GM21447 (cell line): ENCODE data around the gene PYM1.
"Not testable (repeated sequence)": the region's sequence is repeated elsewhere in the genome, so short reads cannot be mapped to it uniquely, and the experiment has no call there.

Experiments
- ATAC-seq: cut with Tn5 transposase; IDR thresholded peaks from one replicate; pipeline ENCODE4 v1.9.1; 2021; ENCODE audit not compliant: unreplicated experiment

PYM1 gene

GRCh38 chr12:55940065-55940732 is 12.5 kb upstream of the PYM1 start:
- peak; percentile 96 for ATAC-seq

- ATAC-seq: no peak
Measured at GRCh38 chr12:55938826-55939501, 11.3 kb upstream of the PYM1 start.

GRCh38 chr12:55937981-55938380 is 10.3 kb upstream of the PYM1 start:
- ATAC-seq: no peak

- no peak for ATAC-seq
Measured at GRCh38 chr12:55935738-55936151, 8.1 kb upstream of the PYM1 start.

- no peak for ATAC-seq
Measured at GRCh38 chr12:55934773-55935172, 7.1 kb upstream of the PYM1 start.

GRCh38 chr12:55933799-55934742 is 6.4 kb upstream of the PYM1 start:
- ATAC-seq: no peak

- ATAC-seq: no peak
Measured at GRCh38 chr12:55933169-55933798, 5.6 kb upstream of the PYM1 start.

GRCh38 chr12:55932551-55932910 is 4.8 kb upstream of the PYM1 start:
- ATAC-seq: no peak

- ATAC-seq: no peak
Measured at GRCh38 chr12:55931780-55932550, 4.3 kb upstream of the PYM1 start.

GRCh38 chr12:55931317-55931779 is 3.7 kb upstream of the PYM1 start:
- no peak for ATAC-seq

GRCh38 chr12:55930771-55931316 is 3.1 kb upstream of the PYM1 start, which contains the start of gene DGKA:
DGKA (plus strand) TSS chr12:55931162; CDS start chr12:55936504, 5,342 bp downstream.
- no peak for ATAC-seq

GRCh38 chr12:55929306-55929791 is 1.7 kb upstream of the PYM1 start:
- ATAC-seq: peak; percentile 37

GRCh38 chr12:55926738-55927587 is 731 bp downstream of the PYM1 start:
- ATAC-seq: peak; percentile 39

GRCh38 chr12:55925870-55926737 is 1.6 kb downstream of the PYM1 start:
- ATAC-seq: peak; percentile 2

GRCh38 chr12:55925371-55925770 is 2.3 kb downstream of the PYM1 start:
- no peak for ATAC-seq

- not testable (repeated sequence) for ATAC-seq
Measured at GRCh38 chr12:55923648-55924047, 4.0 kb downstream of the PYM1 start.

GRCh38 chr12:55922126-55922525 is 5.6 kb downstream of the PYM1 start:
- no peak for ATAC-seq

- ATAC-seq: not testable (repeated sequence)
Measured at GRCh38 chr12:55919032-55919431, 8.7 kb downstream of the PYM1 start.
